GM19468 (cell line): ENCODE data around the gene SH2D4B.

ENCODE experiments used
- ATAC-seq: cut with Tn5 transposase; IDR thresholded peaks from one replicate; pipeline ENCODE4 v1.9.1; 2021; ENCODE audit warnings: mild to moderate bottlenecking, moderate library complexity, moderate number of reproducible peaks; ENCODE audit not compliant: unreplicated experiment; ENCODE audit errors: extremely low read depth

Gene SH2D4B

DNA sequence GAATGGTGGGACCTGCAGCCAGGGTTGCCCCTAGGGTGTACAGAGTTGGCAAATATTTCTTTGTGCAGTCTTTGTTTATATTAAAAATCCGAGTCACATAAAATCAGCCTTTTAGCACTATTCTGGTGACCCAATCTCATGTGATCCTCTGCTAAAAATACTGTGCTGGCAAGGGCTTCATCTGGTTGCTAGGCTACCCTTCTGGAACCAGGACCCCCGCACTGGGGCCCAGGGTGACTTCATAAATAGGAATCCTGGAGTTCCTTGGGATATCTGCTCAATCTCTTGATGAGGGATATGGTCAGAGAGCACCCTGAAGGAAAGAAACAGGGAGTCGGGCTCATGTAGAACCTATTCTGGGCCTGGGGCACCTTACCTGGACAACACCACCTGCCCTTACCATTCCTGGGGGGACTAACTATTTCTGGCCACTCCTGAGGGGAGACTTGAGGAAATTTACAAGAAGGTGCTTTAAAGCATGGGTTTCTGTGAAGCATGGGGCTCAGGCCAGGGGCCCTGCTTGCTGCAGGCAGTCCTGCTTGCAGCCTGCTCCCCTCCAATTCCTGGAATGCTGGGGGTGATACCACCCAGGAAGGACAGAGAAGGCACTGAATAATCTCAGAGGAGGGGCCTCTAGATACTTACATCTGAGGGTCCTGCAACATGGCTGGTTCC lies 44.7 kb downstream of the SH2D4B start:
- no peak for ATAC-seq

DNA sequence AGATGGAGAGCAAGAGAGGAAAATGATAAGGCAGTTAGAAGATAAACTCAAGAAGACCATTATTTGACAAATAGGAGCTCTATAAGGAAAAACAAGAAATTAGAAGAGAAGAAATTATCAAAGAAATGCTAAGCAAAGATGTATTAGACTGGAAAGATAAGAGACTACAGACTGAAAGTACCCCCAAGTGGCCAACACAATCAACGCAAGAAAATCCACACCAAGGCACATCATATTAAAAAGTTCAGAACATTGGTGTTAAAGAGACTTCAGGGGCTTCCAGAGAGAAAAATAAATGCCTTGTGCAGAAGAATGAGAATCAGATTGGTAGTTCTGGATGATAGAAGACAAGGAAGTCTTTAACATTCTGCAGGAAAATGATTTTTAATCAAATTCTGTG lies 46.0 kb downstream of the SH2D4B start:
- ATAC-seq = no peak

DNA sequence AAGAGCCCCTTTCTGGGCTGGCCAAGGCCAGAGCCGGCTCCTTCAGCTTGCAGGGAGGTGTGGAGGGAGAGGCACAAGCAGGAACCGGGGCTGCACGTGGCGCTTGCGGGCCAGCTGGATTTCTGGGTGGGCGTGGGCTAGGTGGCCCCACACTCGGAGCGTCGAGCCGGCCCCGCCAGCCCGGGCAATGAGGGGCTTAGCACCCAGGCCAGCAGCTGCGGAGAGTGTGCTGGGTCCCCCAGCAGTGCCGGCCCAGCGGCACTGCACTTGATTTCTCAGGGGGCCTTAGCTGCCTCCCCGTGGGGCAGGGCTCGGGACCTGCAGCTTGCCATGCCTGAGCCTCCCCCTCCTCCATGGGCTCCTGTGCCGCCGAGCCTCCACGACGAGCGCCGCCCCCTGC lies 48.1 kb downstream of the SH2D4B start:
- no peak for ATAC-seq

DNA sequence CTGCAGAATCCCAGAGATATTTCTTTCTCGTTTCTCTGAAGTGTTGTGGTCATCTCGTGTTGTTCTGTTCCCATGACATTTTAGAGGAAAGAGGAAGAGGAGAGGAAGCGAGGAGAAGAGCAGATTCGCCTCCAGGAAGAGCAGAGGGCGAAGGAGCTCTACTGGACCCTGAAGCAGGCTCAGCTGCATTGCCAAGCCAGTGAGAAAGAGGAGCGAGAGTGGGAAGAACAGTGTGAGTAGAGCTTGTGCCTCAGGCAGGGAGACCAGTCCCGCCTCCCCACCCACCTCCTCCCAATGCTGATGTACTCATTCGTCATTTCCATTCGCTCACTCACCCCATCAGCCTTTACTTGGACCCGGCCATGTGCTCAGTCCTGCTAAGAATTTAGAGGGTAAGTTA lies 50.8 kb downstream of the SH2D4B start:
- ATAC-seq = no peak

DNA sequence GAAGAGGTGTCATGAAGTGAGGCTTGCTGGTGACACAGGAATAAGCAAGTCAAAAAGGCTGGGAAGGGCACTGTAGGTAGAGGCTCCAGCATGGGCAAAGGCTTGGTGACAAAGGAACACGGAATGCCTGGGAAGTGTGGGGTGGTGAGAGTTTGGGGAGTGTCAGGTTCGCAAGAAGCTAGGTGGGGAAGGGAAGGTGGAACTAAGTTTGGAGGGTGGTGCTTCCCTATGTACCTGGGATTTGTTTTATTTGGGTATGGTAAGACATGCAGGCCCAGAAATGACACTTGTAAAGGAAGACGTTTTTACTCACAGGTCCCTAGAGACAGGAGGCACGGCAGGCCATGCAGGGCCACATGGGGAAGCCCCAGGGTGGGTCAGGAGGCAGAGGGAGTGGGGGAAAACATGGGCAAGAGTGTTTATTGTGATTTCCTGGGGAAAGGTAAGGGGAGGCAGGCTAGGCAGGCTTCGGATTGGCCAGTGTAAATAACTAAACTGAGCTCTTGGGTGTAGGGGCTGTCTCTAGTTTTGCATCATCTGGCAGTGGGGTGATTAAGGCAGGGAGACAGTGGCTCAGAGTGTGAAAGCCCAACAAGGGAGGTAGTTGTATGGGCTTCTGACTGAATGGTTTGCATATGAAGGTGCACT lies 52.1 kb downstream of the SH2D4B start:
- peak; percentile 67 for ATAC-seq

DNA sequence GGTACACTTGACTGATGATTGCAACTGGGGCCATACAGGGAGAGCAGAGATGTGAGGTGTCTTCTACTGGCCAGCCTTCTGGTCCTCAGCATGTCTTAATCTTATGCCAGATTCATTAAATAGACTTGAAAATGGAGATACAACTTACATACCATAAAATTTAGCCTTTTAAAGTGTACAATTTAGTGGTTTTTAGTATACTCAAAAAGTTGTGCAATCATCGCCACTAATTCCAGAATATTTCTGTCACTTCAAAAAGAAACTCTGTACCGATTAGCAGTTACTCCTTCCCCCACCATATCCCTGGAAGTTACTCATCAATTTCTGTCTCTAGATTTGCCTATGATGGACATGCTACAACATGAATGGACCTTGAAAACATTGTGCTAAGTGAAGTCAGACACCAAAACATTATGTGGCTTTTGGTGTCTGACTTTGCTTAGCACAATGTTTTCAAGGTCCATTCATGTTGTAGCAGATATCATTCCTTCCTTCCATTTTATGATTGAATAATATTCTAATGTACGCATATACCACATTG lies 53.0 kb downstream of the SH2D4B start:
- ATAC-seq = no peak

DNA sequence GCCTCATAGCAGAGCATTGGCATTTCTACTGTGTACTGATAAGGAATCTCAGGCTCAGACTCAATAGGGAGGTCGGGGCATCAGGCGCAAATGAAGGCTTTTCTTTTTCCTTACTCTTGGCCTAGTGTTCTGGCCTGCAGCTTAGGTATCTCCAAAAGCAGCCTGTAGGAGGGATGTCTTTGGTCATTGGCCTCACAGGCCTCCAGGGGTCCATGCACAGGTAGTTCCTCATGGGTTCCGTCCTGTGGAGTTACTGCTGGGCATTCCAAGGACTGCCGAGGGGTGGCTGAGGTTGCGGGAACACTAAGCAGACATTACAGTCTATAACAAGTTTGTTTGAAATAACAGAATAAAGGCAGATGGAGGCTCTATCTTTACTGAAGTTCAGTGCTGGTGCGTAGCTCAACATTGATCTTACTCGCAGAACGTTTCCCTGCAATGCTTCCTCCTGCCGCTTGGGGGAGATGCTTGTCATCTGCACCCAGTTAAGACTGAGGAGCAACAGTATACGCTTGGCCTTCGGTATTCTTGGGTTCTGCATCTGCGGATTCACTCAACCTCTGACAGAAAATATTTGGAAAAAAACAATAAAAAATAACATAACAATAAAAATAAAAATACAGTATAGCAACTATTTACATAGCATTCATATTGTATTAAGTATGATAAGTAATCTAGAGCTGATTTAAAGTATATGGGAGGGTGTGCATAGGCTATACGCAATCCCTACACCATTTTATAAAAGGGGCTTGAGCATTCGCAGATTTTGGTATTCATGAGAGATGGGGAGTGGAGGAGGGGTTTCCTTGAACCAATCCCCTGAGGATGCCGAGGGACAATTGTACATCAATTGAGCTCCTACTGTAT lies 58.9 kb downstream of the SH2D4B start:
- ATAC-seq = peak; percentile 37

DNA sequence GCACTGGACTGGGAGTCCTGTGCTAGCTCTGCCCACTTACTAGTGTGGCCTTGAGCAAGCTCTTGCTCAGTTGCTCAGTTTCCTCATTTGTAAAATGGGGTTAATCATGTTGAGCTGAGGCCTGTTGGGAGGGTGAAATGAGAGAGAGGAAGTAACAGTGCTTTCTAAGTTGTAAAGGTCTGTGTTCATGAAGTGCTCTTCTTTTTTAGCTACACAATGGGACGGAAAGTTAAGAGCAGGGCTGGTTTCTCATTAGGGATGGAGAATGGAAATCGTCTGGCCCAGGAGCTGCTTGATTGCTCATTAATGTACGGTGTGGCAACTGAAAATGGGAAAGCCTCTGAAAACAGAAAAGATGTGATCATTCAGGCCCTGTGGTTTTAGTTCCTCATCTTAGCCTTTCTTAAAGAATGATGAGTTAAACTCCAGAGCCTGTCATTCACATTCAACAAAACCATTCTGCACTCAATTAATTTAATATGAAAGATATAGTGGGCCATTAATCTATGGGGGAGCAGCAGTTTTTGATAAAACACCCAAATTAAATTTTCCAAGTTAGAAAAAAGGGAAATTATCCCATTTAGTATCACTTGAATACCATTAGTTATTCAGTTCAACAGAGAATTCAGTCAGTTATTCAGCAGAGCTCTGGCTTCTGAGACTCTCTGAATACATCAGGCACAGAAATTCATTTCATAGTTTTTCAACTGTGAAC lies 60.5 kb downstream of the SH2D4B start:
- ATAC-seq = no peak

DNA sequence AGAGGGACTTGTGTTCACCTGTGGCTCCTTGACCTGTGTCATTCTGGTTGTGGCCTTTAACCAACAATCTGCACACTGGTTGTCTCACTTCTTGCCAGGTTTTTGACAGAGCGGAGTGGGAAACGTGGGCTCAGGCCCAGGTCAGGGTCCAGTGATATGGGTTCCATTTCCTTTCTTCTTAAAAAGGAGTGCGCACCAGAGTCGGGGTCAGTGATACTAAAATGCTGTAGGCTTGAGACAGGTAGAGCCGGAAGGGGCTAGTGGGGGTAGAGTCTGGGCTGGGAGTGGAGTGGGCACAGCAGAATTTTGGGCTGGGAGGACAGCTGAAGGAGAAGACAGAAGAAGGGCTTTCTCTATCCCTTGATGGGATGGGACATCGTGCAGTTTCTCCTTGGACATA lies 61.2 kb downstream of the SH2D4B start:
- ATAC-seq = no peak

DNA sequence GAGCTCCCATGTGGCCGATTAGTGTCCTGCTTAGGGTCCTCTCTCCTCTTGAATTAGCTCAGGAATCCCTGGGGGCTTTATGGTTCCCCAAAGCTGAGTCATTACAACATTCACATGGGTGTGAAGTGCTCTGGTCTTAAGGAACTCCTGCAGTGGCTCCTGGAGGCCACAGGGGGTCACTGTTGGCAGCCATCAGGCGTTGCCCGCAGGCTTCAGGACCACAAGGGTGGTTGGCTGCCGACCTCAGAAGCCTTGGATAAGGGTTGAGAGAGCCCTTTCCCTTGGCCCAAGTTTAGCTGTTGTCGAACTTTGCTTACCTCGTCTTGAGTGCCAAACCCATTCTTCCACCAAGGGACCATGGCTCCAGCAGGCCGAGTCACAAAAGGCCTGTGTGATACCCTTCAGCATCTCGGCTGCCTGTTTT lies 61.7 kb downstream of the SH2D4B start:
- ATAC-seq = peak; percentile 76

DNA sequence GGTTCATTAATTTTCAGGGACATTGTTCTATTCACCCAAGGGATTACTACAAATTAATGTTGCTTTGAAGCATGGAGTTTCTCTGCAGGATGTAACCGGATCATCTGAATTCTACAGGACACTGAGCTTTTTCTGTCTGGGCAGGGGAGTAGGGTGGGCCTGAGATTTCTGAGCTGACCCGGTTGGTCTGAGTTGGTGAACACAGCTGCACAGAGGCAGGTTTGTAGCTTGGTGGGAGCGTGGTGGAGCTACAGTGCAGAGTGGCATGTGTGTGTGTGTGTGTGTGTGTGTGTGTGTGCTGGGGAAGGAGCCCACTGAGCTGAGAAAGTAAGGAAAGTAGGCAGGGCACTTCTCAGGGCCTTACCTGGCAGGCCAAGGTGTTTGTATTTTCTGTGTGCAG lies 62.6 kb downstream of the SH2D4B start:
- ATAC-seq = no peak

DNA sequence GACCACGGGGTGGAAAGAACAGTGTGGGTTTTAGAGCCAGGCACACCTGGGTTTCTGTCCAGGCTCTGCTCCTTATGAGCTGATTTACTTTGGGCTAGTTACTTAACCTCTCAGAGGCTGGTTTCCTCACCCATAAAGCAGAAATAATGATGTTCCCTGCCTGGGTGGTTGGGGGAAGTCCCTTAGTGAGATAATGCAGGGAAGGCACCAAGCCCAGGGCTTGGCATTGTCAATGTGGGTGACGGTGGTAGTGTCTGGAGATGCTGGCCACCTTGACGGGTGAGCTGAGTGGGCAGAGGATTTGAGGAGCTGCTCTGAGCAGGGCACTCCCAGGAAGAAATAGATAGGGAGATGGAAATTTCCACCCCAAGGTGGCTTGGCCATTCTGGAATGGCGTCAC lies 65.2 kb downstream of the SH2D4B start:
- no peak for ATAC-seq

DNA sequence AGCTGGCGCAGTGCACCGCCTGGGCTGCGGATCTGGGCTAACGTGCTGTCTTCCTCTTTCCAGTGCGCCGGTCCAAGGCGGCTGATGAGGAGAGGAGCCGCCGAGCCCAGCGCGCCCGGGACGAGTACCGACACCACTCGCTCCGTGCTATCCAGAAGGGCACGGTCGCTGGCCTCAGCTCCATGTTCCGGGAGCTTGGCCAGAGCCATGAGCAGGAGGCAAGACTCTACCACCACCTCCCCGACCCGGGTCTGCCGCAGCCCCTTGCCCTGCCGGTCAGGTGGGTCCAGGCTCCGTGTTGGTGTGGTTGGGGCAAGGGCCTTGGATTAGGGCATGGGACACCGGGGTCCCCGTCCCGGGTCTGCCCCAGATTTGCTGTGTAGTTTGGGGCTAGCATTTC lies 65.8 kb downstream of the SH2D4B start:
- ATAC-seq = no peak

DNA sequence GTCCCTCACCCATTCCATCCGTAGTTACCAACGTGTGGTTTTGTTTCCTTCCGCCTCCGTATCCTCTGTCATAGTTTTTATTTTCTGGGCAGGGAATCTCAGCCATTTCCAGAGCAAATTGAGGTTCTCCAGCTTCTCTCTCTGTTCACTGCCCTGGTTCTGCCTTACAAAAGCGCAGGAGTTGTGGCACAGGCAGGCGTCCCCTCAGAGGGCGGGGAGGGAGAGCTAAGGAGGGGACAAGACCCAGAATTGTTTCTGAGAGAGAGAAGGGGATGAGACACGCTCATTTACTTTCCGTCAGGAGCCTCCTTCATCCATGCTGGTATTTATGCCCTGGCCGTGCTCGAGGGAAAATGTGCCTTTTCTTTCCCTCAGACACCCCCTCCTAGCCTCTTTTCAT lies 71.0 kb downstream of the SH2D4B start:
- ATAC-seq = no peak

DNA sequence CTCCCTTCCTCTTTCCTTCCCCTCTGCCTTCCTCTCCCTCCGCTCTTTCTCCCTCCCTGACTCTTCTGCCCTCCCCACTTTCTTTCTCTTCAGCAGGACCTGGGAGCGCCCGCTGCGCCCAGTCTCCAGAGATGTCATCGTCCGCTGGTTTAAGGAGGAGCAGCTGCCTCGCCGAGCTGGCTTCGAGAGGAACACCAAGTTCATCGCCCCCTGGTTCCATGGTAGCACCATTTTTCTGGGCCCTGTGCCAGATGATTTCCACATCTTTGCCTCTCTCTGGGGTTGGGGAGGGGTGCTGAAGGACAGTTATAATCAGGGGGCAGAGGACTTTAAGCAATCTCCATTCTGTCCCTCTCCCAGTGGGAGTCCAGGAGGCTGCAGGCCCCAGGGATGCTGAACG lies 71.6 kb downstream of the SH2D4B start:
- ATAC-seq = no peak

DNA sequence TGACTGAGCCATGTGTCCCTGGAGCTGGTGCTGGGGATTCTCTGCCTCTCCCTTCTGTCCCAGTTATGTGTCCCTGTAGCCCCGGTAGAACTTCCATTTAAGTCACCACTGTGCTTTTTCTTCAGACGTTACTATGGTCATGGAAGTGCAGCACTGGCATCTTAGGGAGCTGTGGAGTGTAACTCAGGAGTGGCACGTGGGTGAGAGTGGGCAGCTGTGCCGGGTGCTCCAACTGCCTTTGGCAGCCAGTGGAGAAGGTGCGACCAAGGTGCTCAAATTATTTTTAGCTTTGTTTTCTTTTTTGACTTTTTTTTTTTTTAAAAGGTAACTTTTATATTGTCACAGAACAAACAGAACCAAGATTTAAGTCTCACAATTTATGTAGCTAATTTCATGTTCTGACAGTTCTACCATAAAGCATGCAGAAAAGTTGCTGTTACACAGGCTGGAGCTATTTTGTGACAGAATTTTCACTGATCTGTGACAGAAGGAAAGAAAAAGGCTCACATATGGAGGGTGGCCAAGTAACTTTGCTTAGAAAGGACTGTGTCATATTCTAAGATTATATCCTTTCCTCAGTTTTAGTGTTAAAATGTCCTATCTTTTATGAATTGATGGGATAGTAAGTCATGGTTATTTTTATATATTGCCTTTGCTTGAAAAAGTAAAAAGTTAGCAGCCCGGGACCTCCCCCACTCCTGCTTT lies 73.9 kb downstream of the SH2D4B start:
- ATAC-seq = no peak

DNA sequence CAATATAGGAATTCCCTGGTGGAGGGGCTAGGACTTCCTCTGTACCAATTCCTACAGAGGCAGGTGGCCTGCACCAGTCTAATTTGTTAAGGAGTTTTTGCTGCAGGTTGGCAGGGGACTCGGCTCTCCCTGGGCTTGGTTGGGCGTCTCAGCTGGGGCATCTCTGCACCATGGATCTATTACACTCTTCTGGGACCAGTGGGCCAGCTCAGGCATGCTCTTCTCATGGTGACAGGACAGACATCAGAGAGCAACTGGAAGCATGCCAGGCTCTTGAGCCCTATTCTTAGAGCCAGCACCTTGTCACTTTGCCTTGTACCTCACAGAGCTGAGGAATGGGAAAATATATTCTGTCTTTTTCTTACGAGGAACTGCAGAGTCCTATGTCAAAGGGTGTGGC lies 74.6 kb downstream of the SH2D4B start:
- ATAC-seq = no peak

DNA sequence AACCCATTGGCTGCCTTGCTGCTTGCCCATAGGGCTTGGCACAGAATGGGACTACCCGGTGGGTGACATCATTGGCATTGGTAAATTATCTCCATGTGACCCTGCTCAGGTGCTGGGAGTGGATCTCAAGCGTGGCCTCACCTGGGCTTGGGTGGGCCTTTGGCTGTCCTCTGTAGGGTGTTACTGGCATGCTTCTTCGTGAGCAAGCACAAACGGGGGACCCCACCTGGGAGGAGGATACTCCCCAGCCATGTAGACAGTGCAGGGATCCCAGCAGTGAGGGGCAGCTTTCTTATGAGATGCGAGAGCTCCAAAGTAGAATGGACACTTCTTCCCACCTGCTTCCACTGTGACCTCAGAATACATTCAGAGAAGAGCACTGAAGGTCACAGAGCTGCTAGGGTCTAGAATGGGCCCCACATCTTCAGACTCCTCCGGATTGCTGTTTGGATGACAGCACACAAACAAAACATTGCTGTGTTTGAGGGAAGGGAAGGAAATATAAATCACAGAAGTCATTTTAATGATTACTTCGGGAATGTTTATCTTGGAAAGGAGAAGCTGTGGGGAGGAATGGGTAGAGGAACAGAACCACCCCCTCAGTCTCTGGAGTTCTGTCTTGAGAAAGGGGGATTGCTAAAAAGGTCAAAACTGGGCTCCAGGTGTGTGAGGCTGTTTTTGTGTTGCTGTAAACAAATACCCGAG lies 75.9 kb downstream of the SH2D4B start:
- no peak for ATAC-seq
